IMR-90 (cell line): Measurements from ENCODE around the gene CAMK2N1. TPM values are rescaled to one million over a fixed set of nuclear protein-coding genes. Genes with fewer than 3 reads are reported as not detected.

ENCODE experiments used
- ATAC-seq: fragments of 200-7000 bp; cut with Tn5 transposase; 2 replicates; pipeline ENCODE4 v1.9.1; 2020; ENCODE audit warnings: low read depth, mild to moderate bottlenecking, moderate library complexity
- BruUV-seq: library from RNA; stranded (reverse); fragments of 400-500 nt; replicated peaks from 2 replicates; lab custom pipeline; 2021; lab: Mats Ljungman, UMichigan
- CTCF ChIA-PET: fragments of 300-600 bp; formaldehyde crosslinking; extraction: SDS; loops from one replicate; lab custom pipeline; 2021; ENCODE audit warnings: antibody characterized with exemption; lab: Yijun Ruan, JAX
- POLR2A ChIA-PET: fragments of 300-600 bp; sonication (Branson Sonifier 250); formaldehyde crosslinking; loops from one replicate; lab custom pipeline; 2022; ENCODE audit warnings: antibody characterized with exemption; ENCODE audit not compliant: unreplicated experiment; lab: Charles Lee
- DNase-seq: peaks from one replicate; pipeline ENCODE4 v3.0.0; 2013
- H2AFZ ChIP-seq: replicated peaks from 2 replicates; pipeline ENCODE3; 2013; ENCODE audit warnings: low read length, mild to moderate bottlenecking; ENCODE audit not compliant: poor library complexity
- H2AK5ac ChIP-seq: 2 replicates; pipeline ENCODE4 v1.6.1; 2013; ENCODE audit warnings: low read depth, low read length, inconsistent platforms
- H2AK9ac ChIP-seq: replicated peaks from 2 replicates; pipeline ENCODE3; 2013; ENCODE audit warnings: mild to moderate bottlenecking, low read depth, low read length, moderate library complexity; ENCODE audit not compliant: poor library complexity
- H2BK120ac ChIP-seq: 2 replicates; pipeline ENCODE4 v1.6.1; 2013; ENCODE audit warnings: low read depth, low read length, inconsistent platforms
- H2BK15ac ChIP-seq: 3 replicates; pipeline ENCODE4 v1.6.1; 2013; ENCODE audit warnings: low read depth, low read length, inconsistent platforms
- H2BK20ac ChIP-seq: 2 replicates; pipeline ENCODE4 v1.6.1; 2013; ENCODE audit warnings: low read depth, mild to moderate bottlenecking, inconsistent platforms, low read length, moderate library complexity
- H2BK5ac ChIP-seq: 2 replicates; pipeline ENCODE4 v1.6.1; 2013; ENCODE audit warnings: mild to moderate bottlenecking, low read depth, low read length, inconsistent platforms; ENCODE audit not compliant: poor library complexity, severe bottlenecking
- H3K14ac ChIP-seq: replicated peaks from 2 replicates; pipeline ENCODE4 v1.6.1; 2013; ENCODE audit warnings: low read depth, low read length, inconsistent platforms
- H3K18ac ChIP-seq: 2 replicates; pipeline ENCODE4 v1.6.1; 2013; ENCODE audit warnings: low read depth, low read length, control low read depth
- H3K23ac ChIP-seq: 2 replicates; pipeline ENCODE4 v1.6.1; 2013; ENCODE audit warnings: low read depth, low read length, inconsistent platforms
- H3K27ac ChIP-seq: 2 replicates; pipeline ENCODE4 v1.5.1; 2013; ENCODE audit warnings: mild to moderate bottlenecking, control low read depth, low read length; ENCODE audit not compliant: insufficient read depth
- H3K27me3 ChIP-seq: 2 replicates; pipeline ENCODE4 v1.6.1; 2013; ENCODE audit warnings: low read length; ENCODE audit not compliant: control insufficient read depth, insufficient read depth
- H3K36me3 ChIP-seq: 2 replicates; pipeline ENCODE4 v1.6.1; 2013; ENCODE audit warnings: low read length, mixed read lengths; ENCODE audit not compliant: control insufficient read depth, insufficient read depth
- H3K4ac ChIP-seq: 2 replicates; pipeline ENCODE4 v1.6.1; 2013; ENCODE audit warnings: low read depth, low read length, inconsistent platforms
- H3K4me1 ChIP-seq: 2 replicates; pipeline ENCODE4 v1.6.1; 2013; ENCODE audit warnings: low read length, mixed read lengths; ENCODE audit not compliant: control insufficient read depth, insufficient read depth
- H3K4me2 ChIP-seq: 2 replicates; pipeline ENCODE4 v1.6.1; 2013; ENCODE audit warnings: low read depth, mild to moderate bottlenecking, control low read depth, low read length, moderate library complexity
- H3K4me3 ChIP-seq: 2 replicates; pipeline ENCODE4 v1.5.1; 2013; ENCODE audit warnings: low read depth, mild to moderate bottlenecking, control low read depth, low read length, moderate library complexity; ENCODE audit not compliant: insufficient read depth
- H3K56ac ChIP-seq: 2 replicates; pipeline ENCODE4 v1.6.1; 2013; ENCODE audit warnings: low read length, inconsistent platforms; ENCODE audit not compliant: insufficient read depth; ENCODE audit errors: extremely low read depth
- H3K79me1 ChIP-seq, 2 experiments: 2 replicates each; pipeline ENCODE4 v1.6.1; 2013; ENCODE audit warnings: low read length in 2 of 2, inconsistent platforms in 1 of 2, low read depth in 1 of 2
- H3K9ac ChIP-seq: 2 replicates; pipeline ENCODE4 v1.6.1; 2013; ENCODE audit warnings: low read depth, low read length, control low read depth
- H3K9me1 ChIP-seq: 2 replicates; pipeline ENCODE4 v1.6.1; 2013; ENCODE audit warnings: low read length, inconsistent platforms; ENCODE audit not compliant: insufficient read depth
- H3K9me3 ChIP-seq: 2 replicates; pipeline ENCODE4 v1.6.1; 2013; ENCODE audit warnings: low read length; ENCODE audit not compliant: control insufficient read depth, insufficient read depth
- H4K20me1 ChIP-seq: 2 replicates; pipeline ENCODE4 v1.6.1; 2013; ENCODE audit warnings: low read length, inconsistent platforms; ENCODE audit not compliant: insufficient read depth
- H4K5ac ChIP-seq: 2 replicates; pipeline ENCODE4 v1.6.1; 2013; ENCODE audit warnings: mild to moderate bottlenecking, low read depth, low read length, control low read depth
- H4K8ac ChIP-seq, 2 experiments: 2 replicates each; pipeline ENCODE4 v1.6.1; 2013; ENCODE audit warnings: low read depth in 2 of 2, low read length in 2 of 2, control low read depth in 1 of 2, inconsistent platforms in 1 of 2
- H4K91ac ChIP-seq: 2 replicates; pipeline ENCODE4 v1.6.1; 2013; ENCODE audit warnings: low read depth, low read length, inconsistent platforms; ENCODE audit not compliant: insufficient read depth
- BHLHE40 ChIP-seq: fragments of 150-350 bp; IDR thresholded peaks from 2 replicates; pipeline ENCODE4 v1.6.1; 2016; ENCODE audit warnings: mild to moderate bottlenecking, low read depth, low read length
- CEBPB ChIP-seq: IDR thresholded peaks from 2 replicates; pipeline ENCODE4 v1.6.1; 2012; ENCODE audit warnings: low read depth, low read length, improper control_type of control experiment
- FOS ChIP-seq: fragments of 150-350 bp; IDR thresholded peaks from 2 replicates; pipeline ENCODE4 v1.6.1; 2016; ENCODE audit warnings: low read depth, low read length
- MAFK ChIP-seq: IDR thresholded peaks from 2 replicates; pipeline ENCODE4 v1.6.1; 2012; ENCODE audit warnings: low read depth, low read length, improper control_type of control experiment
- MAZ ChIP-seq: IDR thresholded peaks from 2 replicates; pipeline ENCODE4 v1.6.1; 2012; ENCODE audit warnings: low read depth, mild to moderate bottlenecking, low read length, improper control_type of control experiment, moderate library complexity, borderline replicate concordance
- MXI1 ChIP-seq: IDR thresholded peaks from 2 replicates; pipeline ENCODE4 v1.6.1; 2012; ENCODE audit warnings: low read depth, mild to moderate bottlenecking, low read length, moderate library complexity, borderline replicate concordance
- NFE2L2 ChIP-seq: fragments of 150-350 bp; IDR thresholded peaks from 2 replicates; pipeline ENCODE4 v1.6.1; 2016; ENCODE audit warnings: low read depth, mild to moderate bottlenecking, low read length
- POLR2A ChIP-seq: IDR thresholded peaks from 2 replicates; pipeline ENCODE4 v1.6.1; 2012; ENCODE audit warnings: mild to moderate bottlenecking, low read depth, low read length
- RAD21 ChIP-seq: IDR thresholded peaks from 2 replicates; pipeline ENCODE4 v1.6.1; 2012; ENCODE audit warnings: low read length, improper control_type of control experiment
- RCOR1 ChIP-seq: IDR thresholded peaks from 2 replicates; pipeline ENCODE4 v1.6.1; 2012; ENCODE audit warnings: mild to moderate bottlenecking, low read length, improper control_type of control experiment; ENCODE audit not compliant: insufficient replicate concordance
- RFX5 ChIP-seq: IDR thresholded peaks from 2 replicates; pipeline ENCODE4 v1.8.0; 2012; ENCODE audit warnings: low read depth, mild to moderate bottlenecking, low read length, moderate library complexity
- SMC3 ChIP-seq: fragments of 150-350 bp; IDR thresholded peaks from 2 replicates; pipeline ENCODE4 v1.6.1; 2016; ENCODE audit warnings: low read depth, mild to moderate bottlenecking, antibody characterized with exemption, low read length, moderate library complexity
- WGBS, 2 experiments: methylation state at CpG; one replicate each; pipeline versions ENCODE4 v1.1.5 to v1.1.7; 2013; ENCODE audit warnings: missing lambda C conversion rate in 2 of 2; ENCODE audit not compliant: insufficient read length in 1 of 2; ENCODE audit errors: extremely low coverage in 2 of 2; 5-methylcytosine and 5-hydroxymethylcytosine counted together
- dilution Hi-C: fragments of 300-500 bp; cut with HindIII; formaldehyde crosslinking; loops from one replicate; pipeline ENCODE4 v1.14.3; 2018; ENCODE audit warnings: low sequenced_read_pairs; ENCODE audit not compliant: unreplicated experiment
- in situ Hi-C: fragments of 300-500 bp; cut with MboI; formaldehyde crosslinking; loops from 3 replicates; pipeline ENCODE4 v1.14.3; 2019; ENCODE audit warnings: low sequenced_read_pairs, inconsistent platforms, mixed read lengths
- intact Hi-C: fragments of 100-400 bp; cut with micrococcal nuclease; formaldehyde crosslinking; loops from 2 replicates; pipeline ENCODE4 v1.10.0; 2022
- polyA plus RNA-seq, 3 experiments: library from polyadenylated mRNA; depleted of rRNA; stranded (reverse); fragments of >200 nt; gene quantifications; 2 replicates each; pipeline ENCODE4 v1.2.3, GENCODE V29; 2012; ENCODE audit warnings: low replicate concordance in 1 of 3
- total RNA-seq: library from RNA; depleted of rRNA; stranded (reverse); fragments of >200 nt; gene quantifications from 2 replicates; pipeline ENCODE4 v1.2.3, GENCODE V29; 2012
- TF ChIP-seq, protein P1 (sequence below): fragments of 150-350 bp; IDR thresholded peaks from 2 replicates; pipeline ENCODE4 v1.6.1; 2016; ENCODE audit warnings: low read depth, mild to moderate bottlenecking, low read length, moderate library complexity, borderline replicate concordance
- TF ChIP-seq, protein P2 (sequence below): fragments of 150-350 bp; IDR thresholded peaks from 2 replicates; pipeline ENCODE4 v1.6.1; 2017; ENCODE audit warnings: mild to moderate bottlenecking, antibody characterized with exemption, low read length, low read depth

Gene CAMK2N1
- total and polyA plus RNA-seq, 2 of the 4 experiments (the other 2 are of a cell fraction): 10.2 to 44.4 TPM

DNA sequence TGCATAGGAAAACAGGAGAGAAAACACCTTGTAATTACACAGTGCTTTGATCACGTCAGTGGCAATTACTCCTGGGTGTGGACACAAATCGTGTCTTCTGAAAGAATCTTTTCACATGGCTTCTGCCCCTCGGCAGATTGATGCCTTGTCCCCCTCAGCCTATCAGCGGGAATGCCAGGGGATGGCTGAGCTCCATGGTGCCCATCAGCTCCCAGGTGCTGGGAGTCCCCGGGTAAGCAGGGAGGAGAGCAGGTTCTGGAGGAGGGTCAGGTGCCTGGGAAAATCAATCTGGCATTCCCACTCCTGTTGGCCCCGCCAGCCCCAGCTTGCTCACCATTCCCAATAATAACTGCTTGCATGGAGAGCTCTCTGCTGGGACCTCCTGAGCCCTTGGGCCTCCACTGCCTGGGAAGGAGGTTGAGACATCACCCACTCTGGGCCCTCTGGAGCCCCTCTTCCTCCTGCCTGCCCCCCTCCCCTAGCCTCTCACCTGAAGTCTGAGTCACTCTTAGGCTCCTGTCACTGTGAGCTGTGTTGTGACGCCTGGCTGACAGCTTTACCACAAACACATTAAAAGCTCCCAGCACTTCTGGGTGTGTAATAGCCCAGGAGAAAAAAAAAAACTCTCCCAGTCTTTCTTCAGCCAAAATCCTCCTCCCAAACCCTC lies 4.9 kb downstream of the CAMK2N1 start:
- TF ChIP-seq BHLHE40 (no peak), SMC3 (no peak), RFX5 (no peak), MAZ (no peak), RAD21 (no peak), MAFK (no peak), NFE2L2 (no peak), MXI1 (no peak), RCOR1 (no peak), POLR2A (no peak), CEBPB (no peak), FOS (no peak)
- TF ChIP-seq, protein P1, sequence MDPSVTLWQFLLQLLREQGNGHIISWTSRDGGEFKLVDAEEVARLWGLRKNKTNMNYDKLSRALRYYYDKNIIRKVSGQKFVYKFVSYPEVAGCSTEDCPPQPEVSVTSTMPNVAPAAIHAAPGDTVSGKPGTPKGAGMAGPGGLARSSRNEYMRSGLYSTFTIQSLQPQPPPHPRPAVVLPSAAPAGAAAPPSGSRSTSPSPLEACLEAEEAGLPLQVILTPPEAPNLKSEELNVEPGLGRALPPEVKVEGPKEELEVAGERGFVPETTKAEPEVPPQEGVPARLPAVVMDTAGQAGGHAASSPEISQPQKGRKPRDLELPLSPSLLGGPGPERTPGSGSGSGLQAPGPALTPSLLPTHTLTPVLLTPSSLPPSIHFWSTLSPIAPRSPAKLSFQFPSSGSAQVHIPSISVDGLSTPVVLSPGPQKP: no peak
- TF ChIP-seq, protein P2, sequence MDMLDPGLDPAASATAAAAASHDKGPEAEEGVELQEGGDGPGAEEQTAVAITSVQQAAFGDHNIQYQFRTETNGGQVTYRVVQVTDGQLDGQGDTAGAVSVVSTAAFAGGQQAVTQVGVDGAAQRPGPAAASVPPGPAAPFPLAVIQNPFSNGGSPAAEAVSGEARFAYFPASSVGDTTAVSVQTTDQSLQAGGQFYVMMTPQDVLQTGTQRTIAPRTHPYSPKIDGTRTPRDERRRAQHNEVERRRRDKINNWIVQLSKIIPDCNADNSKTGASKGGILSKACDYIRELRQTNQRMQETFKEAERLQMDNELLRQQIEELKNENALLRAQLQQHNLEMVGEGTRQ: no peak
- Histone ChIP-seq H2AK5ac (peak overlapping the region; percentile 71), H2AFZ (no peak overlapping the region), H4K91ac (peak overlapping the region; percentile 79), H3K79me1 (peaks cover 12 to 64% of the 10 kb centered on the region in 2 experiments), H3K9ac (peak overlapping the region; percentile 31; the same call in 1 of the 2 replicates), H4K5ac (peak overlapping the region; percentile 94), H2BK15ac (peak overlapping the region; percentile 38; the same call in 2 of the 3 replicates), H3K14ac (peak overlapping the region; percentile 63), H3K36me3 (peaks cover 12% of the 10 kb centered on the region; the same call in 1 of the 2 replicates), H3K27me3 (no peaks in the 10 kb centered on the region), H2BK120ac (peak overlapping the region; percentile 78), H2BK5ac (peak overlapping the region; percentile 80), H3K9me1 (peaks cover 37% of the 10 kb centered on the region), H3K56ac (0 out of 2 replicates have a peak overlapping the region, but pooled peaks have one; percentile 28), H4K8ac (peak overlapping the region; percentile 77 to 84; a peak in 3 of 4 replicates), H3K4ac (peak overlapping the region; percentile 86), H3K4me2 (peak overlapping the region; percentile 63; the same call in 1 of the 2 replicates), H3K4me3 (no peak overlapping the region), H3K18ac (peak overlapping the region; percentile 92), H3K23ac (peak overlapping the region; percentile 92), H3K27ac (peak overlapping the region; percentile 89), H3K4me1 (peaks cover 41% of the 10 kb centered on the region), H2AK9ac (peak overlapping the region; percentile 61), H4K20me1 (peaks cover 29% of the 10 kb centered on the region), H2BK20ac (peak overlapping the region; percentile 47), H3K9me3 (no peaks in the 10 kb centered on the region)
- 78% methylated on average over 3 of the region's 7 CpGs; no CpG with 5 or more reads in 1 of the 2 experiments for WGBS, 2 experiments
- POLR2A ChIA-PET: interaction anchor here (0.6 to 0.7 kb wide), 3 partner anchors 115 to 250 kb away, joined by 3 to 4 read pairs (median 3); no protein-coding TSS in a partner anchor
- dilution Hi-C loops: no loop called here
- no TSS peak for BruUV-seq
- intact Hi-C loops: loop anchor here (5.0 kb wide), 1 partner anchor 54 kb away; no protein-coding TSS in a partner anchor
- in situ Hi-C loops: no loop called here
- DNase-seq (peak; percentile 31), ATAC-seq (no peak)
- CTCF ChIA-PET: interaction anchor here (1.0 kb wide), 1 partner anchor 55 kb away, joined by 3 read pairs; no protein-coding TSS in a partner anchor
